IMR-90 (cell line): Measurements from ENCODE around the gene ROMO1.

ENCODE experiments used
- CTCF ChIP-seq: conservative IDR thresholded peaks from 2 replicates; pipeline ENCODE4 v1.5.1; 2012; ENCODE audit warnings: mild to moderate bottlenecking, low read depth, low read length, improper control_type of control experiment
- MAZ ChIP-seq: IDR thresholded peaks from 2 replicates; pipeline ENCODE4 v1.6.1; 2012; ENCODE audit warnings: low read depth, mild to moderate bottlenecking, low read length, improper control_type of control experiment, moderate library complexity, borderline replicate concordance
- RFX5 ChIP-seq: IDR thresholded peaks from 2 replicates; pipeline ENCODE4 v1.8.0; 2012; ENCODE audit warnings: low read depth, mild to moderate bottlenecking, low read length, moderate library complexity

DNA sequence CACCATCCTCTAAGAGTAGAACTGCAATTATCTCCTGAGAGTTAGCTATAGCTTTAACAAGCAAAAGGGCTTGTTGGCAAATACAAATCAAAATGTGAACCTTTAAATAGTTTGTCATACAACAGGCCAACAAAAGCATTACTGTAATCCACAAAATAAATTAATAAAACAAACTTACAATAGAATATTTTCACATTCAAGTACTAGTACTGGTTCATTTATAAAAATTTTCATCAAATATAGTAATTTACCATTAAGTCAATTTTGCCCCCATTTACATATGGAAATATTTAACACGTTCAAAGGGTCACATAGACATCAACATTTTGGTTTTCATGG, 33.4 kb downstream of the ROMO1 start:
- TF ChIP-seq RFX5 (no peak), CTCF (no peak), MAZ (no peak)
